GM12891 (cell line): Measurements from ENCODE around the gene AHCYL2.
A peak's percentile ranks its signal among the peaks of the same experiment; 100 is the strongest.
"Not testable (repeated sequence)": the region's sequence is repeated elsewhere in the genome, so short reads cannot be mapped to it uniquely, and the experiment has no call there.

ENCODE experiments used
- DNase-seq: peaks from one replicate; pipeline ENCODE4 v3.0.0; 2011; ENCODE audit warnings: low spot score; ENCODE audit not compliant: insufficient read length
- FAIRE-seq: peaks from 2 replicates; lab custom pipeline; 2011; peaks lifted over from hg19 to GRCh38; lab: Jason Lieb, UNC
- PAX5 ChIP-seq: IDR thresholded peaks from 2 replicates; pipeline ENCODE4 v1.6.1; 2011; ENCODE audit warnings: low read length, moderate library complexity, mild to moderate bottlenecking; ENCODE audit not compliant: insufficient read depth, severe bottlenecking
- POLR2A ChIP-seq: IDR thresholded peaks from 2 replicates; pipeline ENCODE4 v1.6.1; 2011; ENCODE audit warnings: low read depth, low read length, control low read depth
- POLR2AphosphoS5 ChIP-seq: IDR thresholded peaks from 2 replicates; pipeline ENCODE4 v1.6.1; 2011; ENCODE audit warnings: low read depth, low read length, control low read depth
- POU2F2 ChIP-seq: IDR thresholded peaks from 2 replicates; pipeline ENCODE4 v1.6.1; 2011; ENCODE audit warnings: low read depth, mild to moderate bottlenecking, control low read depth, low read length, moderate library complexity
- SPI1 ChIP-seq: IDR thresholded peaks from 2 replicates; pipeline ENCODE4 v1.6.1; 2011; ENCODE audit warnings: low read depth, low read length, control low read depth
- TAF1 ChIP-seq: IDR thresholded peaks from 2 replicates; pipeline ENCODE4 v1.6.1; 2011; ENCODE audit warnings: low read depth, low read length, control low read depth

Gene AHCYL2

DNA sequence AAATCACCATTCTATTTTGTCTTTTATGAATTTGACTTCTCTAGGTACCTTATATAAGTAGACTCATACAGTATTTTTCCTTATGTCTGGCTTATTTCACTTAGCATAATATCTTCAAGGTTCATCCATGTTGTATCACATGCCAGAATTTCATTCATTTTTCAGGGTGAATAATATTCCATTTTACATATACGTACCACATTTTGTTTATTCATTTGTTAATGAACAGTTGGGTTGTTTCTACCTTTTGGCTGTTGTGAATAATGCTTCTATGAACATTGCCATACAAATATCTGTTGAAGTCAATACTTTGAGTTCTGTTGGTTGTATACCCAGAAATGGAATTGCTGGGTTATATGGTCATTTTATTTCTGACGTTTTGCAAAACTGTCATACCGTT, 20.7 kb downstream of the AHCYL2 start:
- no peak for TF ChIP-seq SPI1
- FAIRE-seq (no peak), DNase-seq (no peak)

DNA sequence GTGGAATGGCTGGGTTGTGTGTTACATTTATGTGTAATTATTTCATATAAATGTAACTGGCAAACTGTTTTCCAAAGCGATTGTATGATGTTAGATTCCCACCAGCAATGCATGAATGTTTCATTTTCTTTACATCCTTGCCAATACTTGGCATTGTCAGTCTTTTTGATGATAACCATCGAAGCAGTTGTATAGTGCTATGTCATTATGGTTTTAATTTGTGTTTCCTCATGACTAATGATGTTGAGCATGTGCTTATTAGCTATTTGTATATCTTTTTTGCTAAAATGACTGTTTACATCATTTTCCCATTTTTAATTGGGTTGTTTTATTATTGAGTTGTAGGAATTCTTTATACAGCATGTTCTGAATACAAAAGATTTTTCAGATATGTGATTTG, 22.3 kb downstream of the AHCYL2 start:
- DNase-seq (no peak), FAIRE-seq (no peak)
- no peak for TF ChIP-seq POLR2AphosphoS5
- no peak for TF ChIP-seq PAX5
- no peak for TF ChIP-seq POU2F2
- no peak for TF ChIP-seq POLR2A

DNA sequence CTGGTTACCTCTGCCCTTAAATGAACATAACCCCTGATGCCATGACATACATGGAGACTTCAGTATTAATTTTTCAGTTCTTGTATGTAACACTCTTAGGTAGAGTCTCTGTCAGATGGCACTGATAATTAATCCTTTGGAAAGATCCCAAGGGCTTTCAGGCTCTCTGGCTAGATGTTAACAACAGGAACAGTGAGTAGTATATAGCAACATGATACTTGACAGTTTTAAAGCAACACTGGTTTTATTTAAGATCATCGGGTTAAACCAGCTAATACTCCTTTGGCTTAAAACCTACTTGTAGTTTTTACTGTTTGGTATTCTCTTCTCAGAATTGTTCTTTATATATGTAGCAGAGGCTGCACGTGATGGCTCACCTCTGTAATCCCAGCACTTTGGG, 27.3 kb downstream of the AHCYL2 start:
- FAIRE-seq (no peak), DNase-seq (no peak)
- TF ChIP-seq TAF1 (no peak), POLR2AphosphoS5 (no peak), PAX5 (no peak)

DNA sequence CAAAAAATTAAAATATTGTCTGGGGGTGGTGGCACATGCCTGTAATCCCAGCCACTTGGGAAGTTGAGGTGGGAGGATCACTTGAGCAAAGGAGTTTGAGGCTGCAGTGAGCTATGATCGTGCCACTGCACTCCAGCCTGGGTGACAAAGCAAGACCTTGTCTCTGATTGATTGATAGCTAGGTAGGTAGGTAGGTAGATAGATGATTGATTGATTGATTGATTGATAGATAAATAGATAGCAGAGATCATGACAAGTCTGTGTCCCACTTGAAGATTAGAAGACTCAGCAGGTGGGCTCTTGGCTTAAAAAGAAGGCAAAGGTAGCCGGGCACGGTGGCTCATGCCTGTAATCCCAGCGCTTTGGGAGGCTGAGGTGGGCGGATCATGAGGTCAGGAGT, 27.8 kb downstream of the AHCYL2 start:
- not testable (repeated sequence) for DNase-seq, FAIRE-seq

DNA sequence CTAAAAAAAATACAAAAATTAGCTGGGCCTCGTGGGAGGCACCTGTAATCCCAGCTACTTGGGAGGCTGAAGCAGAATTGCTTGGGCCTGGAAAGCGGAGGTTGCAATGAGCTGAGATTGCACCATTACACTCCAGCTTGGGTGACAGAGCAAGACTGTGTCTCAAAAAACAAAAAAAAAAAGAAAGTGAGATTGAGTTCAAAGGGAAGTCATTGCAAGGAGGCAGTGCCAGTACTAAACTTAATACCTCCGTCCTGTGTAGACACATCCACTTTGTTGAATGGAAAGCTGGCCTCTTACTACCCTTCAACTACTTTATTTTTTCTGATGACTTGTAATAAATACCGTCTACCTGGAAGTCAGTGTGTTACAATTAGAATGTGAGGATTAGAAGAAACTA, 31.0 kb downstream of the AHCYL2 start:
- no peak for FAIRE-seq
- DNase-seq = no peak
- no peak for TF ChIP-seq POLR2A
- TF ChIP-seq POU2F2 = no peak
- TF ChIP-seq SPI1 = no peak
- no peak for TF ChIP-seq PAX5
- no peak for TF ChIP-seq POLR2AphosphoS5
- TF ChIP-seq TAF1 = no peak

DNA sequence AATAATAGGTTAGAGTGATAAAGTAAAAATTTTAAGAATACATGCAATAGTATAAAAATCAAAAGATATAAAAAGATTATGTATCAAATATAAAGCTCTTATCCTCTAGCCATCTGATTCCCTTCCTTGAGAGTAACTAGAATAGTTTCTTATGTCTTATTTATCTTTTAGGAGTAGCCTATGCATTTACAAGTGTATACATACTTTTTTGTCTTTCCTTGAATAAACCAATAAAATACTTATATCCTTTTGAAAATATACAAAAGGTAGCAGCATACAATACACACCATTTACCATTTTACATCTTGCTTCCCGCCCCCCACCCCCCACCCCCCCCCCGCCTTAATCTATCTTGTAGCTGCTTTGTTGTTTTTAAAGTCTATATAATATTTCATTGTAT, 31.4 kb downstream of the AHCYL2 start:
- DNase-seq = no peak
- TF ChIP-seq POLR2A = no peak
- FAIRE-seq = no peak

DNA sequence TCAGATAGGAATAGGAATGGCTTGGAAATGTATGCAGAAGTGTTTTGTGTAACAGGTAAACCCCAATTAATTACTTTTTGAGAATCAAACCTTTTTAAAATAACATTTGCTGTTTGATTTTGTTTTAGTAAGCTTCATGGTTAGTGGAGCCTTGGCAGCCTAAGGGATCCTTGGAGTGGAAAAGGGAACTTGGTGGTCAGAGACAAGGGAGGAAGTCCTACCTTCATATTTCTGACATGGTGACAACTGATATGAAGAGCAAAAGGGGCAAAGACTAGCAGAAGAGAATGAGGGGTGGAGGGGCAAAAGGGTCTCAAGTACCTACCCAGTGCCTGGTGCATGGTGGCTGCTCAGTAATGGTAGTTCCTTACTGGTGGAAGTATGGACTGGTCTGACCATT, 32.3 kb downstream of the AHCYL2 start:
- FAIRE-seq (no peak), DNase-seq (no peak)
- no peak for TF ChIP-seq POU2F2
- no peak for TF ChIP-seq PAX5
- no peak for TF ChIP-seq SPI1
- no peak for TF ChIP-seq TAF1
- TF ChIP-seq POLR2AphosphoS5 = no peak
- TF ChIP-seq POLR2A = no peak

DNA sequence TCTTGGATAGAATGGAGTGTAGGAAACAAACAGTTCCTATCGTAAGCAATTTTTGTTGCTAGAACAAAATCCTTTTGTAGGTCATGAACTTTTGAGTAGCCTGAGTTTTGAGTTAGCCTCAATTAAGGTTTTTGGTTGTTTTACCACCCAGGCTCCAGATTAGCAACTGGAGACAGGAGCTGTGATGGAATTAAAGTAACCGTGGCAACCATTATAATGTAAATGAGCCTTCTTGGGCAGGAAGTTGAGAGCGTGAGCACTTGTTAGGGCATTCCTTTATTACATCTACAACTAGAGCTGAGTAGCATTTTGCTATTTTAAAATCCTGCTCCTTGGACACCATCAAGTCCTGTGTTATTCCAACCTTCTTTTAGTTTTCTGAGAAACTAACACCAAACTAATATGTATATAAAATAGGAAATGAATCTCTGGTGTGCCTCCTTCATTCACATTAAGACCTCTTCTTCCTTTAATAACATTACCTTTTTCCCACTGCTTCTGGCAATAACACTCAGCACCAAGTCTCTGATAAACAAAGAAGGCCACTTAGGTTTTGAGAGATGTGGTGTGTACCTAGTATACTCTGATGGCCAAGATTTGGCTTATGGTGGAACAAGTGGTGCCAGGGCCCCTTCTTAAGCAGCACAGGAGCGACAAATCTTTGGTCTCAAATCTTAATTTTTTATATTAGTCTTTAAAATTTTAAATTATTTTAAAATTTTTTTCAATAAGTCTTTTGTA, 34.0 kb downstream of the AHCYL2 start:
- FAIRE-seq (no peak), DNase-seq (no peak)
- TF ChIP-seq POLR2A = no peak

DNA sequence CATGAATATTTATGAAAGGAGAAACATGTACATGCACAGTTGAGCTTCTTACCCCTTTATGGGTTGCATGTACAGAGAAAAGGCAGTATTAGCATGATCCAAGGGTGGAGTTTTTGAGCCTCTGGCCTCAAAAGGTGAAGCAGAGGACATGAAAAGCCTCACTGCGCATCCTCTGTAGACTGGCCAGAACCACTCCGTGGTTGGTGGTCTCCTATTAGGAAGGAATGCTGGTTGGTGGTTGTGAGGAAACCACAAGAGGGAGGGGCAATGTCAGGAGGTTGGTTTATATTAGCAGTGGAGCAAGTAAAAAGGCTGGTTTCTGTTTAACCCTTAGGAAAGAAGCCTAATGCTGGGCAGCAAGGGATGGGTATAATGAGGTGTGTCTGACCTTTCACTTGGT, 37.5 kb downstream of the AHCYL2 start:
- no peak for DNase-seq
- peak; percentile 38 for FAIRE-seq
- TF ChIP-seq POLR2AphosphoS5 = no peak
- no peak for TF ChIP-seq PAX5
- no peak for TF ChIP-seq POU2F2
- no peak for TF ChIP-seq TAF1
- TF ChIP-seq POLR2A = no peak
- TF ChIP-seq SPI1 = no peak

DNA sequence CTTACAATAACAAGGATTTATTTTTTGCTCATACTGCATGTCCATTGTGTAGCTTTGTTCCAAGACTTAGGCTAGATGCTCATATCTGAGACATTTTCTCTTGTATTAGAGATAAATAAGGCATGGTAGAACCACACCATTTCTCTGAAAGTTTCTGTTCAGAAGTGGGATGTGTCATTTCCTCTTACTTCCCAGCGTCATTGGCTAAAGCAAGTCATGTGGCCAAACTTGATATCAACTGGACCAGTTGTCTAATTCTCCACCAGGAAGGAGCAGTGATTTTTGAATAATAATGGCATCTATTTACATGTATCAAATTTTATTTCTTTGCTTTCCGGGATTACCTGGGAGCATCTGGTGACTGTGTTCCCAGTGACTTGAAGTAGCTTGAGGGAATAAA, 38.3 kb downstream of the AHCYL2 start:
- no peak for TF ChIP-seq PAX5
- no peak for TF ChIP-seq TAF1
- no peak for TF ChIP-seq SPI1
- TF ChIP-seq POU2F2 = no peak
- no peak for TF ChIP-seq POLR2A
- TF ChIP-seq POLR2AphosphoS5 = no peak
- DNase-seq (no peak), FAIRE-seq (no peak)

DNA sequence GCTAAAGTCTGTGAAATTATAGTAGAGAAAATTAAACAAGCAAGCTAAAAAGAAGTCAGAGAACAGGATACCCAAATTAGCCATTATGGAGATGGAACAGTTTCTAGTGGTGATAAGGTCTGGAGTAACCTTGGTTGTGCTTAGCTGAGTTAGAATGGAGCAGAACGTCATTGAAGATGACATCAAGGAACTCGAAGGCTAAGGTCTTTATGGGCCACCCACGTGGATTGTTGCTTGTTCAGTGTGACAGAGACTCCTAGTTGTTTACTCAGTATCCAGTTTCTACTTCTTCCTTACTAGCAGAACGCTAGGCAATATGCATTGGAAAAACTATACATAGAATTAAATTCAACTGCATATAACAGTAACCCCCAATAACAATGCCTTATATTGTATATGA, 39.7 kb downstream of the AHCYL2 start:
- FAIRE-seq = no peak
- TF ChIP-seq POU2F2 (no peak), POLR2AphosphoS5 (no peak), TAF1 (no peak)
- no peak for DNase-seq
